Measurements from ENCODE around the gene BTNL2. TPM values are rescaled to one million over a fixed set of nuclear protein-coding genes. Genes with fewer than 3 reads are reported as not detected.

Gene BTNL2
- total RNA-seq, 1 experiment from 2014 or later, result not detected

GRCh38 chr6:32401284-32401963 is 5.6 kb downstream of the BTNL2 start:
- no peak overlapping the region for H2AFZ ChIP-seq (ENCODE audit: low read length)
- H3F3A ChIP-seq (ENCODE audit: low read length, unreplicated experiment), result no peaks in the 10 kb centered on the region
- H3K27ac ChIP-seq (ENCODE audit: low read length), result no peak overlapping the region
- H3K9ac ChIP-seq (ENCODE audit: low read length), result no peak overlapping the region
- H3K9me2 ChIP-seq (replicated peaks; ENCODE audit: low read length), result no peaks in the 10 kb centered on the region
- DNase-seq (no peak), ATAC-seq (no peak)
- no peaks in the 10 kb centered on the region for H3K79me2 ChIP-seq (ENCODE audit: low read length)
- H3K4me1 ChIP-seq (ENCODE audit: insufficient read depth, low read length), result peaks cover 6% of the 10 kb centered on the region; the same call in 1 of the 2 replicates
- peaks cover 23% of the 10 kb centered on the region; the same call in 1 of the 2 replicates for H3K27me3 ChIP-seq (ENCODE audit: low read length)
- intact Hi-C loops (cut with micrococcal nuclease), result no loop called here
- no peak overlapping the region for H3K4me3 ChIP-seq (ENCODE audit: low read length)
- no peaks in the 10 kb centered on the region for H3K36me3 ChIP-seq (ENCODE audit: low read depth, low read length)
- ChIA-PET POLR2A (ENCODE audit: unreplicated experiment) (no interaction called here), CTCF (no interaction called here)
- no TSS peak for BruUV-seq (replicated peaks)
- H3K4me2 ChIP-seq (ENCODE audit: low read length), result no peak overlapping the region
- no peaks in the 10 kb centered on the region for H3K9me3 ChIP-seq (ENCODE audit: low read length)
- TF ChIP-seq EZH2phosphoT487 (IDR thresholded peaks at IDR 0.05; ENCODE audit: borderline replicate concordance, low read length), result no peak
- no peak for TF ChIP-seq CTCF (conservative IDR thresholded peaks at IDR 0.05; ENCODE audit: low read depth, low read length)
- no peak for TF ChIP-seq EZH2 (IDR thresholded peaks at IDR 0.05; ENCODE audit: low read length, unreplicated experiment)
- no peaks in the 10 kb centered on the region for H4K20me1 ChIP-seq (ENCODE audit: low read length)

GRCh38 chr6:32397252-32397920 is 9.6 kb downstream of the BTNL2 start:
- Histone ChIP-seq H3K79me2 (ENCODE audit: low read length) (no peaks in the 10 kb centered on the region), H3K9ac (ENCODE audit: low read length) (no peak overlapping the region), H3F3A (ENCODE audit: low read length, unreplicated experiment) (no peaks in the 10 kb centered on the region), H2AFZ (ENCODE audit: low read length) (no peak overlapping the region), H3K4me3 (ENCODE audit: low read length) (no peak overlapping the region), H3K36me3 (ENCODE audit: low read depth, low read length) (no peaks in the 10 kb centered on the region), H4K20me1 (ENCODE audit: low read length) (no peaks in the 10 kb centered on the region), H3K4me2 (ENCODE audit: low read length) (no peak overlapping the region), H3K27me3 (ENCODE audit: low read length) (no peaks in the 10 kb centered on the region), H3K27ac (ENCODE audit: low read length) (no peak overlapping the region), H3K4me1 (ENCODE audit: insufficient read depth, low read length) (peaks cover 14% of the 10 kb centered on the region; the same call in 1 of the 2 replicates), H3K9me3 (ENCODE audit: low read length) (no peaks in the 10 kb centered on the region), H3K9me2 (replicated peaks; ENCODE audit: low read length) (no peaks in the 10 kb centered on the region)
- DNase-seq (no peak), ATAC-seq (peak; percentile 35; the same call in 1 of the 2 replicates)
- BruUV-seq (replicated peaks), result no TSS peak
- CTCF ChIA-PET, result no interaction called here
- TF ChIP-seq EZH2 (IDR thresholded peaks at IDR 0.05; ENCODE audit: low read length, unreplicated experiment) (no peak), CTCF (conservative IDR thresholded peaks at IDR 0.05; ENCODE audit: low read depth, low read length) (no peak), EZH2phosphoT487 (IDR thresholded peaks at IDR 0.05; ENCODE audit: borderline replicate concordance, low read length) (no peak)
- POLR2A ChIA-PET (ENCODE audit: unreplicated experiment), result interaction anchor here (0.5 kb wide), 1 partner anchor 266 kb away, joined by 4 read pairs; no protein-coding TSS in a partner anchor
- intact Hi-C loops (cut with micrococcal nuclease), result no loop called here

GRCh38 chr6:32396028-32396427 is 11.0 kb downstream of the BTNL2 start:
- H3K4me3 ChIP-seq (ENCODE audit: low read length), result no peak overlapping the region
- H3K4me2 ChIP-seq (ENCODE audit: low read length), result no peak overlapping the region
- H3K79me2 ChIP-seq (ENCODE audit: low read length), result no peaks in the 10 kb centered on the region
- no TSS peak for BruUV-seq (replicated peaks)
- TF ChIP-seq EZH2phosphoT487 (IDR thresholded peaks at IDR 0.05; ENCODE audit: borderline replicate concordance, low read length) (no peak), CTCF (conservative IDR thresholded peaks at IDR 0.05; ENCODE audit: low read depth, low read length) (no peak), EZH2 (IDR thresholded peaks at IDR 0.05; ENCODE audit: low read length, unreplicated experiment) (no peak)
- no peaks in the 10 kb centered on the region for H3F3A ChIP-seq (ENCODE audit: low read length, unreplicated experiment)
- H3K36me3 ChIP-seq (ENCODE audit: low read depth, low read length), result no peaks in the 10 kb centered on the region
- H4K20me1 ChIP-seq (ENCODE audit: low read length), result no peaks in the 10 kb centered on the region
- no peak for DNase-seq
- no peaks in the 10 kb centered on the region for H3K9me3 ChIP-seq (ENCODE audit: low read length)
- H2AFZ ChIP-seq (ENCODE audit: low read length), result no peak overlapping the region
- H3K4me1 ChIP-seq (ENCODE audit: insufficient read depth, low read length), result peaks cover 14% of the 10 kb centered on the region; the same call in 1 of the 2 replicates
- H3K27ac ChIP-seq (ENCODE audit: low read length), result no peak overlapping the region
- H3K9ac ChIP-seq (ENCODE audit: low read length), result no peak overlapping the region
- intact Hi-C loops (cut with micrococcal nuclease), result no loop called here
- no peaks in the 10 kb centered on the region for H3K27me3 ChIP-seq (ENCODE audit: low read length)
- no peak for ATAC-seq
- CTCF ChIA-PET, result no interaction called here
- no peaks in the 10 kb centered on the region for H3K9me2 ChIP-seq (replicated peaks; ENCODE audit: low read length)
- POLR2A ChIA-PET (ENCODE audit: unreplicated experiment), result interaction anchor here (0.6 kb wide), 1 partner anchor 9 kb away, joined by 3 read pairs; no protein-coding TSS in a partner anchor

Data from PC-3 (cell line).